ENCODE results near the gene TAAR2. TPM values are rescaled to one million over a fixed set of nuclear protein-coding genes. Genes with fewer than 3 reads are reported as not detected.

The TAAR2 gene
- total and polyA plus RNA-seq, 2 of the 8 experiments (the other 6 are each of a cell fraction or from before 2014, with no cell fraction given), result not detected

GRCh38 chr6:132614554-132614953 is 9.5 kb downstream of the TAAR2 start:
- no peak overlapping the region for H2BK5ac ChIP-seq (ENCODE audit: low read depth, low read length)
- H3K4me2 ChIP-seq (ENCODE audit: insufficient read depth in 1 of 2, low read depth in 2 of 2, low read length in 2 of 2), result no peak overlapping the region
- no peak for FAIRE-seq
- TF ChIP-seq BACH1 (IDR thresholded peaks at IDR 0.05; ENCODE audit: low read length) (no peak), NRF1 (IDR thresholded peaks at IDR 0.05; ENCODE audit: low read depth, low read length) (no peak), TAF1 (IDR thresholded peaks at IDR 0.05; ENCODE audit: low read depth, low read length) (no peak), PHF8 (conservative IDR thresholded peaks at IDR 0.05; ENCODE audit: low read depth, low read length) (no peak), NANOG (IDR thresholded peaks at IDR 0.05; ENCODE audit: insufficient read depth, low read depth, low read length, poor library complexity, severe bottlenecking) (no peak), CEBPB (IDR thresholded peaks at IDR 0.05; ENCODE audit: low read depth, low read length) (no peak), CTCF (IDR thresholded peaks at IDR 0.05; ENCODE audit: control extremely low read depth in 1 of 3, insufficient read depth in 1 of 3, low read depth in 1 of 3, low read length in 3 of 3) (no peak), CTBP2 (IDR thresholded peaks at IDR 0.05; ENCODE audit: borderline replicate concordance, insufficient read depth, insufficient read length, low read length) (no peak), SAP30 (IDR thresholded peaks at IDR 0.05; ENCODE audit: insufficient read depth, insufficient replicate concordance, low read length) (no peak), RNF2 (IDR thresholded peaks at IDR 0.05; ENCODE audit: borderline replicate concordance, low read depth, low read length, missing control alignments, poor library complexity, severe bottlenecking) (no peak), ZNF274 (IDR thresholded peaks at IDR 0.05; ENCODE audit: borderline replicate concordance, extremely low read depth, low read length) (no peak)

More at GRCh38 chr6:132614554-132614953, 9.5 kb downstream of the TAAR2 start:
- Histone ChIP-seq H3K4me1 (replicated peaks in 1 of 4; ENCODE audit: control insufficient read depth in 3 of 4, insufficient read depth in 4 of 4, low read length in 3 of 4) (no peaks in the 10 kb centered on the region), H3K9ac (replicated peaks in 1 of 4; ENCODE audit: extremely low read depth in 1 of 4, low read depth in 3 of 4, low read length in 3 of 4) (no peak overlapping the region; a peak in 1 of 7 replicates), H2AFZ (ENCODE audit: low read length) (no peak overlapping the region), H3K23ac (ENCODE audit: insufficient read length) (no peak overlapping the region), H3K79me1 (ENCODE audit: low read depth, low read length) (no peaks in the 10 kb centered on the region), H3K27ac (ENCODE audit: low read depth, low read length) (no peak overlapping the region), H4K5ac (ENCODE audit: insufficient read length, low read depth, low read length) (no peak overlapping the region), H2AK5ac (ENCODE audit: low read depth, low read length) (no peak overlapping the region), H3K23me2 (ENCODE audit: low read depth, low read length) (no peaks in the 10 kb centered on the region), H3K27me3 (replicated peaks in 1 of 4; ENCODE audit: control insufficient read depth in 3 of 4, extremely low read depth in 1 of 4, insufficient read depth in 3 of 4, low read length in 3 of 4) (no peaks in the 10 kb centered on the region), H3K56ac (replicated peaks; ENCODE audit: insufficient read length, low read depth, low read length) (no peak overlapping the region), H3K4me3 (ENCODE audit: extremely low read depth in 1 of 4, insufficient read depth in 2 of 4, low read depth in 3 of 4, low read length in 4 of 4) (no peak overlapping the region), H3K18ac (ENCODE audit: extremely low read depth, low read length) (no peak overlapping the region), H2BK15ac (ENCODE audit: low read length) (no peak overlapping the region), H2BK12ac (ENCODE audit: low read depth, low read length) (no peak overlapping the region), H3K4ac (replicated peaks; ENCODE audit: insufficient read length, low read depth, low read length) (no peak overlapping the region), H4K91ac (replicated peaks; ENCODE audit: insufficient read length, low read length) (no peak overlapping the region), H3K9me3 (ENCODE audit: insufficient read depth in 2 of 2, low read depth in 1 of 2, low read length in 1 of 2) (no peaks in the 10 kb centered on the region), H3K14ac (ENCODE audit: insufficient read length) (no peak overlapping the region), H3K36me3 (ENCODE audit: control insufficient read depth in 2 of 4, insufficient read depth in 4 of 4, low read length in 3 of 4) (no peaks in the 10 kb centered on the region), H2BK20ac (ENCODE audit: low read length) (no peak overlapping the region), H4K20me1 (replicated peaks in 1 of 2; ENCODE audit: control insufficient read depth in 1 of 2, insufficient read depth in 2 of 2, low read length in 2 of 2) (no peaks in the 10 kb centered on the region), H4K8ac (ENCODE audit: extremely low read depth, insufficient read depth, low read length) (no peak overlapping the region), H3K79me2 (ENCODE audit: control insufficient read depth in 1 of 2, insufficient read depth in 2 of 2, low read length in 2 of 2) (no peaks in the 10 kb centered on the region), H2BK120ac (replicated peaks; ENCODE audit: low read depth, low read length) (no peak overlapping the region)
- ChIA-PET POLR2A (ENCODE audit: partially characterized antibody) (no interaction called here), CTCF (ENCODE audit: partially characterized antibody) (interaction anchor here (1.5 kb wide), 1 partner anchor 16 kb away, joined by 3 read pairs; no protein-coding TSS in a partner anchor)
- DNase-seq (ENCODE audit: low read depth in 1 of 2, low spot score in 2 of 2), result no peak
- WGBS, 2 experiments (ENCODE audit: extremely low coverage in 1 of 2, insufficient coverage in 1 of 2, insufficient read length in 1 of 2, insufficient replicate concordance in 2 of 2, low coverage in 1 of 2, low lambda C conversion rate in 2 of 2, missing lambda C conversion rate in 1 of 2), result 88% methylated on average over 7 of the region's 7 CpGs; no CpG with 5 or more reads in 1 of the 2 experiments
